Cardiac septum (tissue), 1 donor: ENCODE results near the gene CCDC51. TPM values are rescaled to one million over a fixed set of nuclear protein-coding genes. Genes with fewer than 3 reads are reported as not detected.
A peak's percentile ranks its signal among the peaks of the same experiment; 100 is the strongest.

Experiments
- DNase-seq: peaks from one replicate; pipeline ENCODE4 v3.0.0-alpha.2; 2020; ENCODE audit warnings: low spot score
- intact Hi-C: fragments of 100-400 bp; cut with DNase I; formaldehyde crosslinking; loops from one replicate; pipeline ENCODE4 v1.14.0; 2022
- total RNA-seq: library from RNA; stranded (reverse); fragmentation: NEBNext Ultra II Directional; extraction: Animal tissue kit (Norgen Biotek cat#: 25700); gene quantifications from one replicate; pipeline ENCODE4 v1.2.1, GENCODE V29; 2021
- donor health status: DM: no; HTN: no; CAD: no.

CCDC51 gene
- total RNA-seq, 1 donor from 2014 or later: 8.9 TPM

DNA sequence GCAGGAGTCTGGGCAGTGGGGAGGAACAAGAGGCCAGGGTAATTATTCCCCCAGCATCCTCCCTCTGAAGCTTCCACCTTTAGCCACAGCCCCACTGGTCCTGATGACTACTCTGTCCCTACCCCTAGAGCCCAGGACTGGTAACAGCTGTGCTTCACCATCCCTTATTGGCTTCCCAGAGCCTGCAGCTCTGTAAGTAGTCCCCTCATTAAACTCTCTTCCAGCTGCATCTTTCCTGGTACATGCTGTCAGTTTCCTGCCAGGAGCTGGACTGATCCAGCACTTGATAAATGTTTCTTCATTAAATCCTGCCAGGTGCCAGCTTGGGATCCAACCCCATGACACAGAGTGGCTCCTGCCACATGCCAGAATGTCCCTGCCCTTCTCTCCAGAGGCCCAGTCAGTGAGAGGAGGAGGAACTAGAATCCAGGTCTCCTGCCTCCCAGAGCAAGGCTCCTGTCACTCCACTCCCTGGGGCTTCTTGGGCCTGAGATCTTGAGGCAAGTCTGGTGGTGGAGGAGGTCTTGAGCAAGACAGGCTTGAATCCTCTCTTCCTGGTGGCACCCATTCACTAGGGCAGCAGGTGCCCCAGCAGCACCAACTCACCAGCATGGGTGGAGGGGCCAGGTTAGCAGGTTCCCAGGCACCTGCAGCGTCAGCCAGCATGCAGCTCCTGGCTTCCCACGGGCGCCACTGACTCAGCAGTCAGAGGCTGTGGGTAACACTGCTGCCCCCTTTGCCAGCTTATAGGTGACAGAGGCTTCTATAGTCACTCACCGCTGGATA is 40.3 kb downstream of the CCDC51 start:
- intact Hi-C loops: loop anchor here (5.0 kb wide), 1 partner anchor 148 kb away; no protein-coding TSS in a partner anchor
- peak; percentile 58 for DNase-seq

DNA sequence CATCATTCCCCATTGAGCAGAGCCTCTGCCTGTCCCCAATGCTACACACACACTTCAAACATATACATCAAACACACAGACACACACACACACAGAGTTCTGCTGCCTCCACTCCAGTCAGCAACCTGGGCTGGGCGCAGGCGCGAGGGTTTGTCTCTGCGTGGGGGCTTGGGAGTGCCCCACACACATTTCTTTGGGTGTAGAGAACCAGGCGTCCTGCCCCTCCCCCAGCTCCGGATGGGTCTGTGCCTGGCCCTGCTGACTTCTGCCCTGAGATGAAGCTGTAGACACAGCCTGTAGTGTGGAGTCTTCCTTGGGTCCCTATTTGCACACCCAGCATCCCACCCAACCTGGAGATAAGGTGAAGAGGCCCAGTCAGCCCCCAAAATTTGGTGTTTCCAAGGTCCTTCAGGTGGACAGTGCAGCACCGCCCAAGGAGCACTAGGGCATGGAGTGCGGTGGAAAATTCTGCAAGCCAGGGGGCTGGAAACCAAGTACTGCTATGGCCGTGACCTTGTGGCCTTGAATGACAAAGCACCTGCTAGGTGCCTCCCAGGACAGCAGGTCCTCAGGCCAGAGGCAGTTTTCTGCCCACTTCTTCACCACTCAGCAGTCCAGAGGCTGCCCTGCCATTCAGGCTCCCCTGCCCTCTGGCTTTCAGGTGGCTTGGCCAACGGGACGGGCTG is 41.1 kb downstream of the CCDC51 start:
- intact Hi-C loops: no loop called here
- DNase-seq: peak; percentile 65

DNA sequence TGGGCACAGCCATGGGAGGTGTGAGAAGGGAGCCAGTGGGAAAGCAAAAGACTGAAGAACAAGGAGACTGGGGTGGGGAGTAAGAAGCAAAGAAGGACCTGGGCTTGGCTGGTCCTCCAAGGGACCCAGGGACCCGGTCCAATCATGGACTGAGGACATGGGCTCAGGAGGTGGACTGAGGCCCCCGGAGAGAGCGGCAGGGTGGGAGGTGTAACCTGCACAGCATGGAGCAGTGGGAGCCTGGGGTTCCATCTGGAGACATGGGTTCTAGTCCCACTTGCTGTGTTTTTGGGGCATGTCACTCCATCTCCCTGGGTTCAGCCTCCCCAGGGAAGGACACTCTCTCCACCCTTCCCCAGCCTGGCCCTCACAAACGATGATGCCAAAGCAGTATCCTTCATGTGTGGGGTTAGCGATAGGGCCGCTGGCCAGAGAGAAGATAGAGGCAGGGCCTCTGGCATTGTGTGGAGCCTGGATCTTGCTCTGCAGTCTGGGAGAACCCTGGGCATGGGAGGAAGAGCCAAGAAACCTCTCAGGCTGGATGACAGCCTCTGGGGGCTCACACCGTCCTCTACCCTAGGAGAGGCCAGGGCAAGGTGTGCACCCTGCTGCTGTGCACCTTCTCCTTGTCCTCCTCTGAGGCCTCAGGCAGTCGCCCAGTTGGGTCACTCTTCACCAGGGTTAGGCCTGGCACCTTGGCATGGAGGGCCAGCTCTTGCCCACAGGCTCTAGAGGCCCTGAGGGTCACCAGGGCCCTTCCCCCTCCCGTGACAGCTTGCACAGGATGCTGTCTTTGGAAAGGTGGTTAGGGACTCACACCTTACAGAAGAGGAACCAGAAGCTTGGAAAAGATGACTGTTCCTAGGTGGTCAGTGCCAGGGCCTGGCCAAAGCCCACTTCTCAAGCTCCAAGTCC is 41.9 kb downstream of the CCDC51 start:
- DNase-seq: peak; percentile 74
- intact Hi-C loops: no loop called here

DNA sequence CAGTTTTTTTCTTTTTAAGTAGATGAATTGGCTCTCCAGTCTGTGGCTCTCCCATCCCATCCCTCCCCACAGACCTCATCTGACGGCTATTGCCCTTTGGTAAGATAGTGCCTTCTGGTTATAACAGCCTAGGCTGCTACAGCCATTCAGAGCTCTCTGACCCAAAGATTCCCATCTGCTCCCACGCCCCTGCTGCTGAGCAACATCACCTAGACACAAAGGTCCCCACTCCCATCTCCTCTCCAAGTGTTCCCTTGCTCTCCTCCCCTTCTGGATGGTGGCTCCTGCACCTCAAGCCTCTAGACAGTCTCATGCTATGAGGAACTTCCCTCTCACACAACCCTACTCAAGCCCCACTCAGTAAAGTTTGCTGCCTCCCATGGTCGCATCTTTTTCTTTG is 44.2 kb downstream of the CCDC51 start:
- intact Hi-C loops: no loop called here
- DNase-seq: no peak

DNA sequence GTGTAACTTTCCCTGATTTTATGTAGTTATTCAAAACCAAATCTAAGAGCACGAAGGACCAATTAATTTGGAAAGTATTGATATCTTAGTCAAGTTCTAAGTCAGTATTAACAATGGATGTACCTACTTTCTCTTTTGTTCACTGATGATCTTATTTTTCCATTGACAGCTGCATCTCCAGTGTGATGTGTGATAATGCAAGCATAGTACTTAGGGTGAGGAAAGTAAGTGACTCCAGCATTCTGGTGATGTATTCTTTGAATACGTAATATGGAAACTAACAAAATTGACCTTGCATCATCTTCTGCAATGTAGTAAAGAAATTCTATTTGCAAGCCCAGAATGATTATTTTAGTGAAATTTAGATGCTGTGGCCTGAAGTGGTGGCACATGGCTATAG is 45.5 kb downstream of the CCDC51 start:
- intact Hi-C loops: no loop called here
- no peak for DNase-seq

DNA sequence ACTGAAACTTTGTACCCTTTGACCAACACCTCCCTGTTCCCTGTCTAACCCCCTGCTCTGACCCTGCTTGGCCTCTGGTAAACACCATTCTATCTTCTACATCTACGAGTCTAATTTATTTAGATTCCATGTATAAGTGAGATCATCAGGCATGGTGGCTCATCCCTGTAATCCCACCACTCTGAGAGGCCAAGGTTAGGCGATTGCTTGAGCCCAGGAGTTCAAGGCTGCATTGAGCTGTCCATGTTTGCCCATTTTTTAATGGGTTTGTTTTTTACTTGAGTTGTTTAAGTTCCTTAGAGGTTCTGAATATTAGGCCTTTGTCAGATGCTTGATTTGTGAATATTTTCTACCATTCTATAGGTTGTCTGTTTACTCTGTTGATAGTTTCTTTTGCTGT is 51.0 kb downstream of the CCDC51 start:
- intact Hi-C loops: no loop called here
- DNase-seq: no peak

DNA sequence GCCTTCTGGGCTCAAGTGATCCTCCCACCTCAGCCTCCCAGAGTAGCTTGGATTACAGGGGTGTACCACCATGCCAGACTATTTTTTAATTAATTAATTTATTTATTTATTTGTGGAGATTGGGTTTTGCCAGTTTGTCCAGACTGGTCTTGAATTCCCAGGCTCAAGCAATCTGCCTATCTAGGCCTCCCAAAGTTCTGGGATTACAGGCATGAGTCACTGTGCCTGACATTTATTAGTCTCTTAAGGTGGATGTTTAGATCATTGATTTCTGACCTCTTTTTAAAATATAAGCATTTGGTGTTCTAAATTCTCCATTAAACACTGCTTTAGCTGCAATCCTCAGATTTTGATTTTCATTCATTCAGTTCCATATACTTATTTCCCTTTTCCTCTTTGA is 52.3 kb downstream of the CCDC51 start:
- intact Hi-C loops: no loop called here
- no peak for DNase-seq

Other genes starting within 250 kb of the CCDC51 start
- gene CAMP, start 216.6 kb downstream of the CCDC51 start, total RNA-seq: 0.67 TPM
- gene ZNF589, start 199.0 kb downstream of the CCDC51 start, total RNA-seq: 3.4 TPM
- gene NME6, start 138.8 kb downstream of the CCDC51 start, total RNA-seq: 21.0 TPM
- not detected for gene SPINK8, start 106.5 kb downstream of the CCDC51 start, total RNA-seq
- gene FBXW12, start 67.9 kb downstream of the CCDC51 start, total RNA-seq: not detected
- gene PLXNB1, start 10.0 kb downstream of the CCDC51 start, total RNA-seq: 43.4 TPM
- 192 TPM for gene TMA7, start 138 bp upstream of the CCDC51 start, total RNA-seq
- gene ATRIP, start 6.6 kb upstream of the CCDC51 start, total RNA-seq: 4.1 TPM
- gene SHISA5, start 64.1 kb upstream of the CCDC51 start, total RNA-seq: 47.8 TPM
- gene PFKFB4, start 116.7 kb upstream of the CCDC51 start, total RNA-seq: 1.5 TPM
- gene UCN2, start 123.7 kb upstream of the CCDC51 start, total RNA-seq: 0.48 TPM
- 26.5 TPM for gene COL7A1, start 155.2 kb upstream of the CCDC51 start, total RNA-seq
- 753 TPM for gene UQCRC1, start 169.5 kb upstream of the CCDC51 start, total RNA-seq
- gene TMEM89, start 181.7 kb upstream of the CCDC51 start, total RNA-seq: not detected
- gene SLC26A6, start 195.3 kb upstream of the CCDC51 start, total RNA-seq: 8.9 TPM
- 0.22 TPM for gene CELSR3, start 222.8 kb upstream of the CCDC51 start, total RNA-seq
- 22.5 TPM for gene NCKIPSD, start 245.8 kb upstream of the CCDC51 start, total RNA-seq